ENCODE measurements around the gene PIGT.

Gene PIGT

DNA sequence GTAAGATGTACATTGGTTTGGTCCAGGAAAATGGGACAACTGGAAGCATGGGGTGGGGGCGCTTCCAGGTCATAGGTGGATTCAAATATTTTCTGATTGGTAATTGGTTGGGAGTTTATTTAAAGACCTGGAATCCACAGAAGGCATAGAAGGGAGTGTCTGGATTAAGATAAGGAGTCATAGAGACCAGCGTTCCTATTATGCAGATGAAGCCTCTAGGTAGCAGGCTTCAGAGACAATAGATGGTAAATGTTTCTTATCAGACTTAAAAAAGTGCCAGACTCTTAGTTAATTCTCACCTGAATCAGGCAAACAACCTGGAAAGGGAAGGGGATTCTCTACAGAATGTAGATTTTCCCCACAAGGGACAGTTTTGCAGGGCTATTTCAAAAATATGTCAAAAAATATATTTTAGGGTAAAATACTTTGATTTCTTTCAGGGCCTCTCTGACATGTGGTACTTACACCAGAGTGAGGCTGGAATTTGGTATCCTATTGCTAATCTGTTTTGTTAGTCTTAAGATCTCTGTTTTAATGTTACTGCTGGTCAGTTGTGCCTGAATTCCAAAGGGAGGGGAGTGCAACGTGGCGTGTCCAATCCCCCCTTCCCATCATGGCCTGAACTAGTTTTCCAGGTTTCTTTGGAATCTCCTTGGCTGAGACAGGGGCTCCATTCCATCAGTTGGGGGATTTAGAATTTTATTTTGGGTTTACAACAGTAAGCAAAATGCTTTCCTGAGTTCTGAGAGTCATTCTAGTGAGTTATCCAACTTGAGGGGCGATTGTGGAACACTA lies 25.1 kb downstream of the PIGT start:
- Histone ChIP-seq H3K36me3 (ENCODE audit: control insufficient read depth in 2 of 2, insufficient read depth in 1 of 2, low read length in 2 of 2) (no peaks in the 10 kb centered on the region), H3K27ac (ENCODE audit: extremely low read depth, low read depth, low read length) (no peak overlapping the region), H3K9me3 (ENCODE audit: control insufficient read depth, insufficient read depth, low read depth, low read length) (no peaks in the 10 kb centered on the region), H3K4me1 (ENCODE audit: control insufficient read depth, insufficient read depth, low read length) (0 out of 2 replicates have a peak, but pooled peaks cover 3% of the 10 kb centered on the region), H3K4me3 (ENCODE audit: low read depth, low read length) (no peak overlapping the region)
- no peak for TF ChIP-seq ZNF155 (tag by site-specific recombination; IDR thresholded peaks at IDR 0.05)
- no peak for TF ChIP-seq ZNF76 (tag by site-specific recombination; IDR thresholded peaks at IDR 0.05; ENCODE audit: borderline replicate concordance, low read depth)
- TF ChIP-seq, protein P1, sequence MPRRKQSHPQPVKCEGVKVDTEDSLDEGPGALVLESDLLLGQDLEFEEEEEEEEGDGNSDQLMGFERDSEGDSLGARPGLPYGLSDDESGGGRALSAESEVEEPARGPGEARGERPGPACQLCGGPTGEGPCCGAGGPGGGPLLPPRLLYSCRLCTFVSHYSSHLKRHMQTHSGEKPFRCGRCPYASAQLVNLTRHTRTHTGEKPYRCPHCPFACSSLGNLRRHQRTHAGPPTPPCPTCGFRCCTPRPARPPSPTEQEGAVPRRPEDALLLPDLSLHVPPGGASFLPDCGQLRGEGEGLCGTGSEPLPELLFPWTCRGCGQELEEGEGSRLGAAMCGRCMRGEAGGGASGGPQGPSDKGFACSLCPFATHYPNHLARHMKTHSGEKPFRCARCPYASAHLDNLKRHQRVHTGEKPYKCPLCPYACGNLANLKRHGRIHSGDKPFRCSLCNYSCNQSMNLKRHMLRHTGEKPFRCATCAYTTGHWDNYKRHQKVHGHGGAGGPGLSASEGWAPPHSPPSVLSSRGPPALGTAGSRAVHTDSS (tag by site-specific recombination; IDR thresholded peaks at IDR 0.05) = no peak
- no peak for TF ChIP-seq ZNF677 (tag by site-specific recombination; IDR thresholded peaks at IDR 0.05)
- TF ChIP-seq, protein P2, sequence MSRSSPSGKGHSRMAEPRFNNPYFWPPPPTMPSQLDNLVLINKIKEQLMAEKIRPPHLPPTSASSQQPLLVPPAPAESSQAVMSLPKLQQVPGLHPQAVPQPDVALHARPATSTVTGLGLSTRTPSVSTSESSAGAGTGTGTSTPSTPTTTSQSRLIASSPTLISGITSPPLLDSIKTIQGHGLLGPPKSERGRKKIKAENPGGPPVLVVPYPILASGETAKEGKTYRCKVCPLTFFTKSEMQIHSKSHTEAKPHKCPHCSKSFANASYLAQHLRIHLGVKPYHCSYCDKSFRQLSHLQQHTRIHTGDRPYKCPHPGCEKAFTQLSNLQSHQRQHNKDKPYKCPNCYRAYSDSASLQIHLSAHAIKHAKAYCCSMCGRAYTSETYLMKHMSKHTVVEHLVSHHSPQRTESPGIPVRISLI (tag by site-specific recombination; IDR thresholded peaks at IDR 0.05) = no peak
- no peak for TF ChIP-seq ZNF548 (tag by site-specific recombination; IDR thresholded peaks at IDR 0.05)
- TF ChIP-seq, protein P3, sequence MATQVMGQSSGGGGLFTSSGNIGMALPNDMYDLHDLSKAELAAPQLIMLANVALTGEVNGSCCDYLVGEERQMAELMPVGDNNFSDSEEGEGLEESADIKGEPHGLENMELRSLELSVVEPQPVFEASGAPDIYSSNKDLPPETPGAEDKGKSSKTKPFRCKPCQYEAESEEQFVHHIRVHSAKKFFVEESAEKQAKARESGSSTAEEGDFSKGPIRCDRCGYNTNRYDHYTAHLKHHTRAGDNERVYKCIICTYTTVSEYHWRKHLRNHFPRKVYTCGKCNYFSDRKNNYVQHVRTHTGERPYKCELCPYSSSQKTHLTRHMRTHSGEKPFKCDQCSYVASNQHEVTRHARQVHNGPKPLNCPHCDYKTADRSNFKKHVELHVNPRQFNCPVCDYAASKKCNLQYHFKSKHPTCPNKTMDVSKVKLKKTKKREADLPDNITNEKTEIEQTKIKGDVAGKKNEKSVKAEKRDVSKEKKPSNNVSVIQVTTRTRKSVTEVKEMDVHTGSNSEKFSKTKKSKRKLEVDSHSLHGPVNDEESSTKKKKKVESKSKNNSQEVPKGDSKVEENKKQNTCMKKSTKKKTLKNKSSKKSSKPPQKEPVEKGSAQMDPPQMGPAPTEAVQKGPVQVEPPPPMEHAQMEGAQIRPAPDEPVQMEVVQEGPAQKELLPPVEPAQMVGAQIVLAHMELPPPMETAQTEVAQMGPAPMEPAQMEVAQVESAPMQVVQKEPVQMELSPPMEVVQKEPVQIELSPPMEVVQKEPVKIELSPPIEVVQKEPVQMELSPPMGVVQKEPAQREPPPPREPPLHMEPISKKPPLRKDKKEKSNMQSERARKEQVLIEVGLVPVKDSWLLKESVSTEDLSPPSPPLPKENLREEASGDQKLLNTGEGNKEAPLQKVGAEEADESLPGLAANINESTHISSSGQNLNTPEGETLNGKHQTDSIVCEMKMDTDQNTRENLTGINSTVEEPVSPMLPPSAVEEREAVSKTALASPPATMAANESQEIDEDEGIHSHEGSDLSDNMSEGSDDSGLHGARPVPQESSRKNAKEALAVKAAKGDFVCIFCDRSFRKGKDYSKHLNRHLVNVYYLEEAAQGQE (tag by site-specific recombination; IDR thresholded peaks at IDR 0.05) = no peak
- no peak for TF ChIP-seq ZFP3 (tag by site-specific recombination; IDR thresholded peaks at IDR 0.05; ENCODE audit: low read depth)
- TF ChIP-seq, protein P4, sequence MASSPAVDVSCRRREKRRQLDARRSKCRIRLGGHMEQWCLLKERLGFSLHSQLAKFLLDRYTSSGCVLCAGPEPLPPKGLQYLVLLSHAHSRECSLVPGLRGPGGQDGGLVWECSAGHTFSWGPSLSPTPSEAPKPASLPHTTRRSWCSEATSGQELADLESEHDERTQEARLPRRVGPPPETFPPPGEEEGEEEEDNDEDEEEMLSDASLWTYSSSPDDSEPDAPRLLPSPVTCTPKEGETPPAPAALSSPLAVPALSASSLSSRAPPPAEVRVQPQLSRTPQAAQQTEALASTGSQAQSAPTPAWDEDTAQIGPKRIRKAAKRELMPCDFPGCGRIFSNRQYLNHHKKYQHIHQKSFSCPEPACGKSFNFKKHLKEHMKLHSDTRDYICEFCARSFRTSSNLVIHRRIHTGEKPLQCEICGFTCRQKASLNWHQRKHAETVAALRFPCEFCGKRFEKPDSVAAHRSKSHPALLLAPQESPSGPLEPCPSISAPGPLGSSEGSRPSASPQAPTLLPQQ (tag by site-specific recombination; IDR thresholded peaks at IDR 0.05) = no peak
- TF ChIP-seq, protein P5, sequence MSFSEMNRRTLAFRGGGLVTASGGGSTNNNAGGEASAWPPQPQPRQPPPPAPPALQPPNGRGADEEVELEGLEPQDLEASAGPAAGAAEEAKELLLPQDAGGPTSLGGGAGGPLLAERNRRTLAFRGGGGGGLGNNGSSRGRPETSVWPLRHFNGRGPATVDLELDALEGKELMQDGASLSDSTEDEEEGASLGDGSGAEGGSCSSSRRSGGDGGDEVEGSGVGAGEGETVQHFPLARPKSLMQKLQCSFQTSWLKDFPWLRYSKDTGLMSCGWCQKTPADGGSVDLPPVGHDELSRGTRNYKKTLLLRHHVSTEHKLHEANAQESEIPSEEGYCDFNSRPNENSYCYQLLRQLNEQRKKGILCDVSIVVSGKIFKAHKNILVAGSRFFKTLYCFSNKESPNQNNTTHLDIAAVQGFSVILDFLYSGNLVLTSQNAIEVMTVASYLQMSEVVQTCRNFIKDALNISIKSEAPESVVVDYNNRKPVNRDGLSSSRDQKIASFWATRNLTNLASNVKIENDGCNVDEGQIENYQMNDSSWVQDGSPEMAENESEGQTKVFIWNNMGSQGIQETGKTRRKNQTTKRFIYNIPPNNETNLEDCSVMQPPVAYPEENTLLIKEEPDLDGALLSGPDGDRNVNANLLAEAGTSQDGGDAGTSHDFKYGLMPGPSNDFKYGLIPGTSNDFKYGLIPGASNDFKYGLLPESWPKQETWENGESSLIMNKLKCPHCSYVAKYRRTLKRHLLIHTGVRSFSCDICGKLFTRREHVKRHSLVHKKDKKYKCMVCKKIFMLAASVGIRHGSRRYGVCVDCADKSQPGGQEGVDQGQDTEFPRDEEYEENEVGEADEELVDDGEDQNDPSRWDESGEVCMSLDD (tag by site-specific recombination; IDR thresholded peaks at IDR 0.05) = no peak
- TF ChIP-seq, protein P6, sequence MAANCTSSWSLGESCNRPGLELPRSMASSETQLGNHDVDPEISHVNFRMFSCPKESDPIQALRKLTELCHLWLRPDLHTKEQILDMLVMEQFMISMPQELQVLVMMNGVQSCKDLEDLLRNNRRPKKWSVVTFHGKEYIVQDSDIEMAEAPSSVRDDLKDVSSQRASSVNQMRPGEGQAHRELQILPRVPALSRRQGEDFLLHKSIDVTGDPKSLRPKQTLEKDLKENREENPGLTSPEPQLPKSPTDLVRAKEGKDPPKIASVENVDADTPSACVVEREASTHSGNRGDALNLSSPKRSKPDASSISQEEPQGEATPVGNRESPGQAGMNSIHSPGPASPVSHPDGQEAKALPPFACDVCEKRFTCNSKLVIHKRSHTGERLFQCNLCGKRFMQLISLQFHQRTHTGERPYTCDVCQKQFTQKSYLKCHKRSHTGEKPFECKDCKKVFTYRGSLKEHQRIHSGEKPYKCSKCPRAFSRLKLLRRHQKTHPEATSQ (tag by site-specific recombination; IDR thresholded peaks at IDR 0.05) = no peak
- TF ChIP-seq ZNF777 (tag by site-specific recombination; IDR thresholded peaks at IDR 0.05; ENCODE audit: borderline replicate concordance) = no peak
- TF ChIP-seq ZNF426 (tag by site-specific recombination; IDR thresholded peaks at IDR 0.05) = no peak
- TF ChIP-seq ZNF184 (tag by site-specific recombination; IDR thresholded peaks at IDR 0.05) = no peak
- TF ChIP-seq GLI2 (tag by site-specific recombination; IDR thresholded peaks at IDR 0.05; ENCODE audit: borderline replicate concordance, low read depth) = no peak
- TF ChIP-seq, protein P7, sequence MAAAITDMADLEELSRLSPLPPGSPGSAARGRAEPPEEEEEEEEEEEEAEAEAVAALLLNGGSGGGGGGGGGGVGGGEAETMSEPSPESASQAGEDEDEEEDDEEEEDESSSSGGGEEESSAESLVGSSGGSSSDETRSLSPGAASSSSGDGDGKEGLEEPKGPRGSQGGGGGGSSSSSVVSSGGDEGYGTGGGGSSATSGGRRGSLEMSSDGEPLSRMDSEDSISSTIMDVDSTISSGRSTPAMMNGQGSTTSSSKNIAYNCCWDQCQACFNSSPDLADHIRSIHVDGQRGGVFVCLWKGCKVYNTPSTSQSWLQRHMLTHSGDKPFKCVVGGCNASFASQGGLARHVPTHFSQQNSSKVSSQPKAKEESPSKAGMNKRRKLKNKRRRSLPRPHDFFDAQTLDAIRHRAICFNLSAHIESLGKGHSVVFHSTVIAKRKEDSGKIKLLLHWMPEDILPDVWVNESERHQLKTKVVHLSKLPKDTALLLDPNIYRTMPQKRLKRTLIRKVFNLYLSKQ (tag by site-specific recombination; IDR thresholded peaks at IDR 0.05; ENCODE audit: borderline replicate concordance) = no peak
- ChIA-PET POLR2A (no interaction called here), CTCF (no interaction called here)

All from HEK293 (cell line).